PC-9 (cell line): ENCODE data around the gene HMOX1. TPM values are rescaled to one million over a fixed set of nuclear protein-coding genes. Genes with fewer than 3 reads are reported as not detected.
A peak's percentile ranks its signal among the peaks of the same experiment; 100 is the strongest.

Experiments
- BruUV-seq: library from RNA; stranded (reverse); fragments of 400-500 nt; replicated peaks from 2 replicates; lab custom pipeline; 2021; lab: Mats Ljungman, UMichigan
- CTCF ChIA-PET: fragments of 300-600 bp; sonication (Branson Sonifier 250); formaldehyde crosslinking; loops from one replicate; lab custom pipeline; 2022; ENCODE audit warnings: antibody characterized with exemption; lab: Charles Lee
- POLR2A ChIA-PET: fragments of 300-600 bp; sonication (Branson Sonifier 250); formaldehyde crosslinking; loops from one replicate; lab custom pipeline; 2022; ENCODE audit warnings: antibody characterized with exemption; ENCODE audit not compliant: unreplicated experiment; lab: Charles Lee
- DNase-seq, 2 experiments: peaks; one replicate each; pipeline versions ENCODE4 v3.0.0 to v3.0.0-alpha.2; 2015 to 2022; ENCODE audit warnings: mixed read lengths in 1 of 2
- H2AFZ ChIP-seq: fragments of 200-600 bp; sonication (generic); 2 replicates; pipeline ENCODE4 v1.8.1; 2017; ENCODE audit warnings: antibody characterized with exemption
- H3F3A ChIP-seq: fragments of 200-600 bp; sonication (generic); 2 replicates; pipeline ENCODE4 v1.8.1; 2017; ENCODE audit warnings: antibody characterized with exemption, mild to moderate bottlenecking, low read depth; ENCODE audit not compliant: insufficient read depth
- H3K27ac ChIP-seq: fragments of 200-600 bp; sonication (generic); 2 replicates; pipeline ENCODE4 v1.6.1; 2016; ENCODE audit warnings: mixed run types
- H3K27me3 ChIP-seq: fragments of 200-600 bp; sonication (generic); 2 replicates; pipeline ENCODE4 v1.6.1; 2016; ENCODE audit warnings: low read depth, mixed run types; ENCODE audit not compliant: insufficient read depth
- H3K36me3 ChIP-seq: fragments of 200-600 bp; sonication (generic); 2 replicates; pipeline ENCODE4 v1.6.1; 2016; ENCODE audit warnings: low read depth, mixed run types
- H3K4me1 ChIP-seq: fragments of 200-600 bp; sonication (generic); replicated peaks from 2 replicates; pipeline ENCODE4 v1.6.1; 2016; ENCODE audit warnings: mixed run types; ENCODE audit not compliant: insufficient read depth
- H3K4me2 ChIP-seq: fragments of 200-600 bp; sonication (generic); 2 replicates; pipeline ENCODE4 v1.6.1; 2017; ENCODE audit warnings: mixed run types
- H3K4me3 ChIP-seq: fragments of 200-600 bp; sonication (generic); 2 replicates; pipeline ENCODE4 v1.6.1; 2016; ENCODE audit warnings: mixed run types
- H3K79me2 ChIP-seq: fragments of 200-600 bp; sonication (generic); 2 replicates; pipeline ENCODE4 v1.6.1; 2017; ENCODE audit warnings: low read depth, mixed run types
- H3K9me2 ChIP-seq: fragments of 200-600 bp; sonication (generic); 2 replicates; pipeline ENCODE4 v1.8.1; 2017; ENCODE audit warnings: mild to moderate bottlenecking; ENCODE audit not compliant: insufficient read depth
- H3K9me3 ChIP-seq: fragments of 200-600 bp; sonication (generic); 2 replicates; pipeline ENCODE4 v1.8.1; 2016; ENCODE audit warnings: low read depth; ENCODE audit not compliant: insufficient read depth
- H4K20me1 ChIP-seq: fragments of 200-600 bp; sonication (generic); 2 replicates; pipeline ENCODE4 v1.8.1; 2017; ENCODE audit not compliant: insufficient read depth
- EZH2 ChIP-seq: fragments of 200-600 bp; sonication (generic); IDR thresholded peaks from 2 replicates; pipeline ENCODE4 v1.8.0; 2017; ENCODE audit warnings: antibody characterized with exemption, low read depth
- intact Hi-C: fragments of 100-400 bp; cut with micrococcal nuclease; formaldehyde crosslinking; loops from one replicate; pipeline ENCODE4 v1.10.0; 2022; ENCODE audit not compliant: unreplicated experiment
- total RNA-seq: library from RNA; stranded (reverse); gene quantifications from 2 replicates; pipeline ENCODE4 v1.2.3, GENCODE V29; 2021
- TF ChIP-seq, protein P1 (sequence below): fragments of 200-600 bp; sonication (generic); conservative IDR thresholded peaks from 2 replicates; pipeline ENCODE4 v1.6.1; 2017; ENCODE audit warnings: mixed run types, antibody characterized with exemption, mild to moderate bottlenecking, moderate library complexity

The HMOX1 gene
- total RNA-seq, 1 experiment from 2014 or later = 23.7 TPM

DNA sequence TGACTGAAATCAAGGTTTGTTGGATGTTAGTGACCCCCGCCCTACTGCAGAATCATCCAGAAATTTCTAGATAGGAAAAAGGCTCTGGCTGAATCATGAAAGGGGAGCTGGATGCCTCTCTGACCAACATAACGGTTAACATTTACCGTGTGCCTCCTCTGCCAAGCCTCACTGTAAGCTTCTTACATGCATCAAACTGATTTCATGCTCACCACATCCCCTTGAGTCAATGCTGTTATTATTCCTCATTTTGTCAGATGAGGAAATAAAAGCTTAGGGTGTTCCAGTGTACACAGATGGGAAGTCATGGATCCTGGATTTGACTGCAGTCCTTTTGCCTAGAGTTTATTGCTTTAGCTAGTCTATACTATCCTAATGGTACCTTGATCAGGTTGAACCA, 5.9 kb upstream of the HMOX1 start:
- ChIA-PET POLR2A (interaction anchor here (0.7 kb wide), 1 partner anchor 429 kb away, joined by 4 read pairs; no protein-coding TSS in a partner anchor), CTCF (interaction anchor here (0.6 to 0.7 kb wide), 2 partner anchors 27 to 216 kb away, joined by 3 read pairs; no protein-coding TSS in a partner anchor)
- no peaks in the 10 kb centered on the region for H3K79me2 ChIP-seq
- H3K9me2 ChIP-seq = no peaks in the 10 kb centered on the region
- no peaks in the 10 kb centered on the region for H3K36me3 ChIP-seq
- no peak overlapping the region for H3K4me3 ChIP-seq
- peaks cover 55% of the 10 kb centered on the region for H3F3A ChIP-seq
- DNase-seq = no peak
- no peaks in the 10 kb centered on the region for H3K27me3 ChIP-seq
- no peak overlapping the region for H3K4me2 ChIP-seq
- intact Hi-C loops = loop anchor here (10.0 kb wide), 2 partner anchors 70 to 680 kb away; no protein-coding TSS in a partner anchor
- no TSS peak for BruUV-seq
- no peak overlapping the region for H2AFZ ChIP-seq
- H3K4me1 ChIP-seq = peaks cover 62% of the 10 kb centered on the region
- no peak overlapping the region for H3K27ac ChIP-seq
- TF ChIP-seq EZH2 = no peak
- TF ChIP-seq, protein P1, sequence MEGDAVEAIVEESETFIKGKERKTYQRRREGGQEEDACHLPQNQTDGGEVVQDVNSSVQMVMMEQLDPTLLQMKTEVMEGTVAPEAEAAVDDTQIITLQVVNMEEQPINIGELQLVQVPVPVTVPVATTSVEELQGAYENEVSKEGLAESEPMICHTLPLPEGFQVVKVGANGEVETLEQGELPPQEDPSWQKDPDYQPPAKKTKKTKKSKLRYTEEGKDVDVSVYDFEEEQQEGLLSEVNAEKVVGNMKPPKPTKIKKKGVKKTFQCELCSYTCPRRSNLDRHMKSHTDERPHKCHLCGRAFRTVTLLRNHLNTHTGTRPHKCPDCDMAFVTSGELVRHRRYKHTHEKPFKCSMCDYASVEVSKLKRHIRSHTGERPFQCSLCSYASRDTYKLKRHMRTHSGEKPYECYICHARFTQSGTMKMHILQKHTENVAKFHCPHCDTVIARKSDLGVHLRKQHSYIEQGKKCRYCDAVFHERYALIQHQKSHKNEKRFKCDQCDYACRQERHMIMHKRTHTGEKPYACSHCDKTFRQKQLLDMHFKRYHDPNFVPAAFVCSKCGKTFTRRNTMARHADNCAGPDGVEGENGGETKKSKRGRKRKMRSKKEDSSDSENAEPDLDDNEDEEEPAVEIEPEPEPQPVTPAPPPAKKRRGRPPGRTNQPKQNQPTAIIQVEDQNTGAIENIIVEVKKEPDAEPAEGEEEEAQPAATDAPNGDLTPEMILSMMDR = no peak
- H4K20me1 ChIP-seq = no peaks in the 10 kb centered on the region
- no peaks in the 10 kb centered on the region for H3K9me3 ChIP-seq

DNA sequence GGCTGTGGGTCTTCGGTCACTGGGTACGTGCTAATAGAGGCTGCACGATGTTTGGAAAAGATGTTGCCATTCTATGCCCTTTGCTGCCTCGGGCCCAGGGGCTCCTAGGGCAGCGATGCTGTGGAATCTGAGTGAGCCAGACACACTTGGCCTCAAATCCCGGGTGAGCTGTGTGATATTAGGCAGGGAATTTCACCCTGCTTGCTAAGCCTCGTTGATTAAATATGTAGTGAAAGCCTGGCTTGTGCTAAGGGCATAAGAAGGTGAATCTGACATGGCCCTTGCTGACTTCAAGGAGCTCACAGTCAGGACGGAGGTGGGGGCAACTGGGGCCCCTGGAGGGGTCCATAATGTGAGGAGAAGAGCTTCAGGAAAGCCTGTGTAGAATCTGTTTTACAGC, 5.4 kb upstream of the HMOX1 start:
- no peak overlapping the region; the same call in 1 of the 2 replicates for H3K27ac ChIP-seq
- H4K20me1 ChIP-seq = no peaks in the 10 kb centered on the region
- H3K4me3 ChIP-seq = no peak overlapping the region
- ChIA-PET POLR2A (interaction anchor here (0.7 kb wide), 1 partner anchor 429 kb away, joined by 4 read pairs; no protein-coding TSS in a partner anchor), CTCF (interaction anchor here (0.6 to 0.7 kb wide), 2 partner anchors 27 to 215 kb away, joined by 3 read pairs; no protein-coding TSS in a partner anchor)
- H3F3A ChIP-seq = peaks cover 58% of the 10 kb centered on the region
- H3K9me2 ChIP-seq = no peaks in the 10 kb centered on the region
- no peaks in the 10 kb centered on the region for H3K9me3 ChIP-seq
- H3K79me2 ChIP-seq = no peaks in the 10 kb centered on the region
- no TSS peak for BruUV-seq
- H3K4me1 ChIP-seq = peaks cover 67% of the 10 kb centered on the region
- H2AFZ ChIP-seq = no peak overlapping the region
- H3K27me3 ChIP-seq = no peaks in the 10 kb centered on the region
- no peak overlapping the region for H3K4me2 ChIP-seq
- DNase-seq = no peak
- H3K36me3 ChIP-seq = no peaks in the 10 kb centered on the region
- intact Hi-C loops = loop anchor here (10.0 kb wide), 2 partner anchors 71 to 679 kb away; no protein-coding TSS in a partner anchor
- TF ChIP-seq EZH2 = no peak
- TF ChIP-seq, protein P1 = no peak

DNA sequence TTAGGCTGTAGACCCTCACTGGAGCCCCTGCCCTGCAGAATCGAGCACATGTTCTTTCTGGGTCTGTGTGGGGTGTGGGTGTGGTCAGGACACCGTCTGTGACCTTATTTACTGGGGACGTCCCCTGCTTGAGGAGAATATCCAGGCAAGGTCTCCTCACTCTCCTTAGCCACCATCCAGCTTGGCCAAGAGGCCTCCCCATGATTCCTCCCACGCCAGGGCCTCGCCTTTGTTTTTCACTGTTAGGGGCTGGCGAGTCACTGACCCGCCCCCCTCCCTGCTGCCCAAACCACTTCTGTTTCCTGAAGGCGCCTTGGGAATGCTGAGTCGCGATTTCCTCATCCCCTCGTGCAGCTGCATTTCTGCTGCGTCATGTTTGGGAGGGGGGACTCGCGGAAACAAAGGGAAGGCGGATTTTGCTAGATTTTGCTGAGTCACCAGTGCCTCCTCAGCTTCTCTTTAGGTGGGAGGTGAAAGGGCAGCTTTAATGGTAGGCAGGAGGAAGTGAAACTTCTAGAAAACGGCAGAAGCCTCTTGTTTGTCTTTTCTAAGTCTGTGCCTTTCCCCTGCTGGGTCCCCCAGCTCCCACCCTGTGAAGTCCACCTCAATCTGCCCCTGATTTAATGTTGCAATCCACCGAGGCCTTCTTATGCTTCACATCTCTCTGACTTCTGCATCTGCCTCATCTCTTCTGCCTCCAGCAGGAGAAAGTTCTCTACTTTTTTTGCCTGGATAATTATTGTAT, 4.0 kb upstream of the HMOX1 start:
- Histone ChIP-seq H3K9me3 (no peaks in the 10 kb centered on the region), H3F3A (peaks cover 56% of the 10 kb centered on the region), H3K79me2 (no peaks in the 10 kb centered on the region), H3K4me3 (no peak overlapping the region), H3K36me3 (no peaks in the 10 kb centered on the region), H3K27me3 (no peaks in the 10 kb centered on the region), H3K9me2 (no peaks in the 10 kb centered on the region), H3K27ac (peak overlapping the region; percentile 84), H3K4me1 (peaks cover 76% of the 10 kb centered on the region), H3K4me2 (peak overlapping the region; percentile 57), H2AFZ (no peak overlapping the region; the same call in 1 of the 2 replicates), H4K20me1 (no peaks in the 10 kb centered on the region)
- DNase-seq = peak; percentile 92 to 98
- BruUV-seq = no TSS peak
- ChIA-PET POLR2A (interaction anchor here (0.6 to 0.7 kb wide), 3 partner anchors 77 to 952 kb away, joined by 3 to 7 read pairs (median 4); partner anchors contain the start of gene TOM1), CTCF (interaction anchor here (0.7 kb wide), 1 partner anchor 242 kb away, joined by 5 read pairs; no protein-coding TSS in a partner anchor)
- TF ChIP-seq, protein P1 = no peak
- TF ChIP-seq EZH2 = no peak
- intact Hi-C loops = loop anchor here (2.0 to 10.0 kb wide), 3 partner anchors 18 to 678 kb away; no protein-coding TSS in a partner anchor
